Inflammatory macrophage (primary cell): ENCODE results near the gene LILRB3.
"Not testable (repeated sequence)": the region's sequence is repeated elsewhere in the genome, so short reads cannot be mapped to it uniquely, and the experiment has no call there.

ENCODE experiments used
- DNase-seq, 2 donors: peaks; one replicate each; pipeline ENCODE4 v3.0.0-alpha.2; 2020 to 2022

LILRB3 gene

DNA sequence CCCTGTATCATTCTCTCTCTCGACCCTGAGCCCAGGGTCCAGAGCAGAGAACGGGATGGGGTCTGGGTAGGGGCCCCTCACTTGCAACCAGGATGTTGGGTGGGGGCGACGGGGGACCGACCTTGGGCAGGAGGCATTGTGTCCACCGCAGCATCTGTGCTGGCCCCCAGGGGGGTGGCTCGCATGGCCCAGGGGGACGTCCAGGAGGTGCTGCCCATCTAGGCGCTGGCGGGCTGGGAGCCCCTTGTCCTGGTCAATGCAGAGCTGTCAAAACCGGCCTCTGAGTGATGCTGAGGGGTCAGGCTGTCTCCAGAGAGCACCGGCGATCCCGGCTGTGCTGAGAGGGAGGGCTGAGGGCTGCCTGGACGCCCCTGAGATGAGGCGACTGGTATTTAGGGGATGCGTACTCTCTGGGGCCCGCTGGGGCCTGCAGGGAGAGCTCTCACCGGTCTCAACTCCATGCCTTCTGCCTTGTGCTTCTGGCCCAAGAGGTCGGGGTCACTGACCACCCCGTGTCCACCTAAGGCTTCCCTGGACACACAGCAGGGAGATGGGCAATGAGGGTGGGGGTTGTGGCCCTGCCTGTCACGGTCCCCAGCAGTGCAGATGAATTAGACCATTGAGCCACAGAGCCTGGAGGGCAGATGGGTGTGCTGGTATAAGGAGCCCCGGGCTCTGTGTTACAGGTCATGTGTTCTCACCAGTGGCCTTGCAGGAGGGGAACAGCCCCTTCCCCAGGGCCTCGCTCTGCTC lies 13.6 kb downstream of the LILRB3 start:
- DNase-seq: peak in 1 of 2 donors; percentile 8

DNA sequence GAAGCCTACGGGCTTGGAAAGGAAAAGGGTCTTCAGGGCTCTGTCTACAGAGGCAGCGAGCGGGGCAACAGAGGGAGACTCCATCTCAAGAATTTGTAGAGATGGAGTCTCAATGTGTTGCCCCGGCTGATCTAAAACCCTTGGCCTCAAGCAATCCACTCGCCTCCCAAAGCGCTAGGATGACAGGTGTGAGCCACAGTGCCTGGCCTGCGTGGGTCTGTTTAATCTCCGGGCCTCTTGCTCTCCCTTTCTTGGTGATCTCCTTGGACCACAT lies 14.1 kb downstream of the LILRB3 start:
- peak in 1 of 2 donors; percentile 7 for DNase-seq

DNA sequence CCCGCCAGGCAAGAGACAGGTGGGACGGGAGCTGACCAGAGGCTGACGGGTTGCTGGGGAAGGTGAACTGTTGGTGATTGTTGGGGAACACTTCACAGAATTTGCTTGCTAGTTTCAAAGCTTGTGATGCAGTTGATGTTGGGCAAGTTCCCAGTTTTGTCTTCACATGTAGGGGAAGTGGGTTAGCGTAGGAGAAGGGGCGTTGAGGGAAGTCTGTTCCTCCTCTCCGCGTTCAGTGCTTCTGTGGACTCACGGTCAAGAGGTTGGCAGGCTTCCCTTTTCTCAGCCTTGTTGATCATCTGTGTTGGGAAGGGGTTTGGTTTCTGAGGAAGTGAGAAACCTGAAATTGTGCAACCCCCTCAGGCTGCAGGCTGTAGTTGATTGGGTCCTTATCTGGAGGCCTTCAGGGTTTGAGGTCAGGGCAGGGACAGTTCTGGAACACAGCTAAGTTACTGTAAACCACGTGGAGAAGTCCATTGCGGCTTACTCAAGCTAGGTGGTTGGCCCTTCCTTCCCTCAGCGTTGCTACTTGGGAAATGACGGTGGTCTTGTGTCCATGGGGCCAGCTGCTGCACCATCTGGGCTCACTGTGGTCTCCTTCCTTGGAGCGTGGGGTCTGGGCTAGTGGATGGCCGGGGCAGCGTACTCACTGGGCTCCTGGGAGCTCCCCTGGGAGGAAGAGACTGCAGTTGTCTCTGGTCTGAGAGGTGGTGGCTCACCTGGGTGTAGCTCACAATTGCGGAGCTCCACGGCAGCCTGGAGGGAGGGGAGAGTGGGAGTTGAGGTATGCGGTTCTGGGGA lies 14.6 kb downstream of the LILRB3 start:
- peak; percentile 100 for DNase-seq

DNA sequence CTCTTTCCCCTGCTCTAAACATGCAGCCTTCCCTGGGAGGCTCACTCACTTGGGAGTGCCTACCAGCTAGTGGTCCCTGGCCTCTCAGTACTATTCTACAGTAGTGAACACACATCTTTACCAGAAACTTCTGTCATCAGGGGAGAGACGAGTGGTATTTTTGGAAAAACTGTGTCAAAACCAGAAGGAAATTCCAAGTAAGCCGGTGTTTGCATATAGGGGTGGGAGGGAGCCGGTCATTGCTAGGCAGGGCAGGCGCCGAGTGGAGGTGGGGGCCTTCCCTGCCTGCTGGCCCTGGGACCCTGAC lies 15.2 kb downstream of the LILRB3 start:
- no peak for DNase-seq

DNA sequence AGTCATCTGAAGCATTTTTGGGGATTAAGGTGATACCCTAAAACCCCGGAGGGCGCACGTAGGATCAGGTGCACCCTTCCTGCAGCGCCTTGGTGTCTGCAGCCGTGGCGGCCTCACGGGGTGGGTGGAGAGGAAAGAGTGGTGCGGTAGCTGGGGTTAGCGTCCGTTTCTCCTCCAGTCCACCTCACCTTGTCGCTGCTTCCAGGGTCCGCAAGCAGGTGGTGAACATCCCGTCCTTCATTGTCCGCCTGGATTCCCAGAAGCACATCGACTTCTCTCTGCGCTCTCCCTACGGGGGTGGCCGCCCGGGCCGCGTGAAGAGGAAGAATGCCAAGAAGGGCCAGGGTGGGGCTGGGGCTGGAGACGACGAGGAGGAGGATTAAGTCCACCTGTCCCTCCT lies 15.6 kb downstream of the LILRB3 start:
- peak; percentile 28 to 49 for DNase-seq

DNA sequence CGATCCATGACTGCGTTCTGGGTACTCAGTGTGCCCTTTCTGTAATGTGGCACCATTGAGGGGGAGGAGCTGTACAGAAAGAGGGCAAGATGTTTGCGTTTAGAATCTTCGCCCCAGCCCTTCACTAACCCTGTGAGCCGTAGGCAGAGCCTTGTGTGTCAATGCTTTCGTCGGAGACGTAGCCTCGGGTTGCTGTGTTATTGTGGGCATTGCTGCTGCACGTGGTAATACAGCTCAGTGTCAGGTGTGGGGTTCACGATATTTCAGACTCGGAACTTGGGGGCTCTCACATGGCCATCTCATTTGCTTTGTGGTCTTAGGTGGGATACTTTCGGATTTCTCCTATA lies 16.0 kb downstream of the LILRB3 start:
- DNase-seq: peak in 1 of 2 donors; percentile 42

GRCh38 chr19:54206030-54206830 lies 16.6 kb downstream of the LILRB3 start:
- DNase-seq: peak; percentile 78 to 85

- no peak for DNase-seq
Observed at GRCh38 chr19:54204767-54205468, 17.9 kb downstream of the LILRB3 start.

GRCh38 chr19:54203151-54203611 lies 19.6 kb downstream of the LILRB3 start:
- no peak for DNase-seq

GRCh38 chr19:54201980-54202379 lies 20.8 kb downstream of the LILRB3 start:
- peak in 1 of 2 donors; percentile 14 for DNase-seq

GRCh38 chr19:54201172-54201701 lies 21.6 kb downstream of the LILRB3 start:
- no peak for DNase-seq

GRCh38 chr19:54199401-54199800 lies 23.4 kb downstream of the LILRB3 start:
- no peak for DNase-seq

GRCh38 chr19:54197121-54197520 lies 25.7 kb downstream of the LILRB3 start:
- DNase-seq: peak; percentile 50 to 69

GRCh38 chr19:54196536-54196935 lies 26.3 kb downstream of the LILRB3 start:
- peak in 1 of 2 donors; percentile 29 for DNase-seq

DNA sequence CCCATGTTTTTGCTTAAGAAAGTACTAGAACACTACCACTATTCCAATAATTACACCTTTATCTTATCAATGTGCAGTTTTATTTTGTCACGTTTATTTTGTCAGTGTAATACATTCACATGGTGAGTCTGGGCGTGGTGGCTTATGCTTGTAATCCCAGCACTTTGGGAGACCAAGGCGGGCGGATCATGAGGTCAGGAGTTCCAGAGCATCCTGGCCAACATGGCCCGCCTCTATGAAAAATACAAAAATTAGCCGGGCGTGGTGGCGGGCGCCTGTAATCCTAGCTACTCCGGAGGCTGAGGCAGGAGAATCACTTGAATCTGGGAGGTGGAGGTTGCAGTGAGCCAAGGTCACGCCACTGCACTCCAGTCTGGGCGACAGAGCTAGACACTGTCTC lies 28.3 kb downstream of the LILRB3 start:
- DNase-seq: not testable (repeated sequence)

DNA sequence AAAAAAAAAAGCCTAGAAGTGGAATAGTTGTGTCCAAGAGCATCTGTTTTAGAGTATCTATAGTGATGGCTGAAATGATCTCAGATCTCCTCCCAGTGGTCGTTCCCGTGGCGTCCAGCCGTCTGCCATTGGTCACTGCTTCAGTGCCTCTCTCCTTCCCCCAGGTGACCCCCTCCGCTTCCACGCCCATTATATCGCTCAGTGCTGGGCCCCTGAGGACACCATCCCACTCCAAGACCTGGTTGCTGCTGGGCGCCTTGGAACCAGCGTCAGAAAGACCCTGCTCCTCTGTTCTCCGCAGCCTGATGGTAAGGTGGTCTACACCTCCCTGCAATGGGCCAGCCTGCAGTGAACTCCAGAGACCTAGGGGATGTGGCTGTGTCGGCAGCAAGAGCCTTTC lies 29.8 kb downstream of the LILRB3 start:
- no peak for DNase-seq

DNA sequence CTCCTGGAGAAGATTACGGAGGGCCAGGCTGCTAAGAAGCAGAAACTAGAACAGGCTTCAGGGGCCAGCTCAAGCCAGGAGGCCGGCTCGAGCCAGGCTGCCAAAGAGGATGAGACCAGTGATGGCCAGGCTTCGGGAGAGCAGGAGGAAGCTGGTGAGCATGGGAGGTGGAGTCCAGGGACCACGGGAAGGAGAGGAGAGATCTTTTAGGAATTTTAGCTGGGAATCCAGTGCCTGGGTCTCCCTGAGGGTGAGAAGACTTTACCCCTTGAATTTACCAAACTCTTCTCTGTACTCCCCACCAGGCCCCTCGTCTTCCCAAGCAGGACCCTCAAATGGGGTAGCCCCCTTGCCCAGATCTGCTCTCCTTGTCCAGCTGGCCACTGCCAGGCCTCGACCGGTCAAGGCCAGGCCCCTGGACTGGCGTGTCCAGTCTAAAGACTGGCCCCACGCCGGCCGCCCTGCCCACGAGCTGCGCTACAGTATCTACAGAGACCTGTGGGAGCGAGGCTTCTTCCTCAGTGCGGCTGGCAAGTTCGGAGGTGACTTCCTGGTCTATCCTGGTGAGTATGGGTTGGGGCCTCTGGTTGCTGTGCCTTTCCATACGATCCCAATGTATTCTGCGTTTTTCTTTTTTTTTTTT lies 30.9 kb downstream of the LILRB3 start:
- peak in 1 of 2 donors; percentile 10 for DNase-seq

DNA sequence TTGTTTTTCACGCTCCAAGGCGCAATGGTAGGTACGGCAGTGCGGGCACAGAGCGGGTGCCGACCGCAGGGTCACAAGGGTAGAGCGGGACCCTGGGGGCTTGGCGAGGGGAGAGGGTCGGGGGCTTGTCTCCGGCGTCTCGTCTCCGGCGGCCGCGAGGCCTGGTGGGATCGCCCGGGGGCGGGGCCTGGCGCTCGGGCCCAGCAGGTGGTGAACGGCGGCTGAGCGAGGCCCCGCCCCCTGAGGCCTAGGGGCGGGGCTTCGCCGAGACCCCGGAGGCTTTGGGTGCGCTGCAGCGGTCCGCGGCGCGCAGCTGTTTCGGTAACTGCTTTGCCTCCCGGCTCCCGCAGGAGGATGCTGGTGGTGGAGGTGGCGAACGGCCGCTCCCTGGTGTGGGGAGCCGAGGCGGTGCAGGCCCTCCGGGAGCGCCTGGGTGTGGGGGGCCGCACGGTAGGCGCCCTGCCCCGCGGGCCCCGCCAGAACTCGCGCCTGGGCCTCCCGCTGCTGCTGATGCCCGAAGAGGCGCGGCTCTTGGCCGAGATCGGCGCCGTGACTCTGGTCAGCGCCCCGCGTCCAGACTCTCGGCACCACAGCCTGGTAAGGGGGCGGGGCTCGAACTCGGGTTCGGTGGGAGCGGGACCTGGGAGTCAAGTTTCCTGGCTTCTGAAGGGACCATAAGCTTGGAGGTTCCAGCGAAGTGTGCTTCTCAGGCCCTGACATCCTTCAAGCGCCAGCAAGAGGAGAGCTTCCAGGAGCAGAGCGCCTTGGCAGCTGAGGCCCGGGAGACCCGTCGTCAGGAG lies 31.6 kb downstream of the LILRB3 start, which contains the start of gene TSEN34:
TSS of gene TSEN34 (plus strand) at position 298 of the 800 bp plus-strand sequence. CDS start at position 355, 57 bp downstream.
- DNase-seq: peak; percentile 78 to 88

GRCh38 chr19:54190503-54191010 lies 32.2 kb downstream of the LILRB3 start:
- DNase-seq: peak; percentile 100

- DNase-seq: peak; percentile 100
Observed at GRCh38 chr19:54189735-54190502, 32.9 kb downstream of the LILRB3 start.
